Stimulated activated naive B cell treated with anti-CD40 and anti-IgM and Interleukin-4, amounts not matched to agents 10 μg/mL and 1 μg/mL and 100 μg/mL, for 72 hours (primary cell): Measurements from ENCODE around the gene CEP104.
A peak's percentile ranks its signal among the peaks of the same experiment; 100 is the strongest.

Experiments
- ATAC-seq, 2 donors: fragments of 150-1000 bp; cut with Tn5 transposase; replicated peaks; 2 replicates each; pipeline ENCODE4 v1.10.0; 2021; ENCODE audit warnings: moderate library complexity in 1 of 2
- DNase-seq: peaks from one replicate; pipeline ENCODE4 v3.0.0; 2021
- H3K27ac Mint-ChIP-seq: one replicate; pipeline ENCODE4 v1.8.0; 2022; ENCODE audit warnings: mild to moderate bottlenecking, mixed read lengths
- H3K27me3 Mint-ChIP-seq, 2 donors: one replicate each; pipeline ENCODE4 v1.8.0; 2022; ENCODE audit warnings: mixed read lengths in 2 of 2
- H3K36me3 Mint-ChIP-seq, 2 donors: one replicate each; pipeline ENCODE4 v1.8.0; 2022; ENCODE audit warnings: mixed read lengths in 2 of 2, mild to moderate bottlenecking in 1 of 2
- H3K4me1 Mint-ChIP-seq, 2 donors: one replicate each; pipeline ENCODE4 v1.8.0; 2022; ENCODE audit warnings: mixed read lengths in 2 of 2, mild to moderate bottlenecking in 1 of 2
- H3K4me3 Mint-ChIP-seq, 2 donors: one replicate each; pipeline ENCODE4 v1.8.0; 2022; ENCODE audit warnings: mild to moderate bottlenecking in 2 of 2, mixed read lengths in 2 of 2, moderate library complexity in 1 of 2
- H3K9me3 Mint-ChIP-seq, 2 donors: one replicate each; pipeline ENCODE4 v1.8.0; 2022; ENCODE audit warnings: mixed read lengths in 2 of 2, mild to moderate bottlenecking in 1 of 2

Gene CEP104

DNA sequence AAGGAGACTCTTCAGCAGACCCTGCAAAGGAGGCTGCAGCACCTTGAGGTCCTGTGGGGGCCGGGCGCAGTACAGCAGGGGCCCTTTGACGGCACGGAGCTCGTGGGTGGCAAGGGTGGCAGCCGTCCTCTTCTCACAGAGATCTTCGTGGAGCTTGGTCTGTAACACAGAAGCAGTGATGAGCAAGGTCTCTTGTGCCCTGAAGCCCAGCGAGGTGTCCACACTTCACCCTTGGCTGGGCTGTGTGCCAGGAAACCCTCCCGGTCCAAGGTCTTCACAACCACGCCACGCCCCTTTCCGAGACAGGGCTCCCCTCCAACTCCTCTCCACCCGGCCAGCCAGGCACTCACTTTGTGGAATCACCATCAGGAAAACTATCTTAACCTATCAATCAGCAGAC, 72.0 kb downstream of the CEP104 start:
- H3K36me3 Mint-ChIP-seq: peaks cover 36 to 55% of the 10 kb centered on the region in 2 donors

DNA sequence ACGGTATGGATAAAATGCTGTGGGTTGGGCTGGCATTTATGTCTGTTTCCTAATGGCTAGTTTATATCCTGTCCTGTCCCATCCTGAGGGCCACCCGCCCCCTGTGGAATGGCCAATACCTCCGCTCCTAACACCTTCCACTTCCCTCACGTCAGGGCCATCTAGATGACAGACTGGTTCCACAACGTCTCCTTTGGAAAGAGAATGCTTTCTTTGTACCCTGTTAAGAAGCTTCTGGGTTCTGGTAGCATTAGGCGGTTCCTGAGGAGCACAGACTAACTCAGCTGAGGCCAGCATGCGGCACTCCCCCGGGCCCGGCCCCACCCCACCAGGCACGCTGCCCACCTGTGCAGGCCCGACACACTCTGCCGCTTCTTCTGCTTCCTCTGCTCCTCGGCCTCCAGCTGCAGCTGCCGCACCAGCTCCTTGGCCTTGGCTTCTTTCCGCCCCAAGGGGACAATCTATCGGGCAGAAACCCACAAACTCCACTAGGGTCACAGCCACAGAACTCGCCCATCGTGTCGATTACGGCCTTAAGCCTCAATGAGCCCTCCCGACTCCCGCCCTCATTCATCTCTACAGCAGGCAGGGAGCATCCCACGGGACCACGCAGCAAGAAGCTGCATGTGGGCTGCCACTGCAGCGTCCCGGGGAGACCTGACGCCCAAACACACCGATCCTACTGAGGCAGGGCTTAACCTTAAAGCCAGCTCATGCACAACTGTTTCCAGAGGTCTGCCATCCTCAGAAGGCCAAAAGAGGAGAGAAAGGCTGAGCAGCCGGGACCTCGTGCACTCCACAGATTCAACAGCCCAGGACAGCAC, 73.1 kb downstream of the CEP104 start:
- Mint-ChIP-seq H3K4me1 (peaks cover 6 to 8% of the 10 kb centered on the region in 2 donors), H3K27me3 (no peaks in the 10 kb centered on the region), H3K36me3 (peaks cover 46 to 65% of the 10 kb centered on the region in 2 donors), H3K27ac (peak overlapping the region; percentile 88), H3K4me3 (no peak overlapping the region), H3K9me3 (no peaks in the 10 kb centered on the region)
- ATAC-seq (no peak), DNase-seq (no peak)

More for the DNA sequence above, 72.0 kb downstream of the CEP104 start:
- H3K4me3 Mint-ChIP-seq: no peak overlapping the region
- peaks cover 8 to 12% of the 10 kb centered on the region in 2 donors for H3K4me1 Mint-ChIP-seq
- no peaks in the 10 kb centered on the region for H3K27me3 Mint-ChIP-seq
- no peak overlapping the region for H3K27ac Mint-ChIP-seq
- no peaks in the 10 kb centered on the region for H3K9me3 Mint-ChIP-seq
- ATAC-seq (no peak), DNase-seq (no peak)

DNA sequence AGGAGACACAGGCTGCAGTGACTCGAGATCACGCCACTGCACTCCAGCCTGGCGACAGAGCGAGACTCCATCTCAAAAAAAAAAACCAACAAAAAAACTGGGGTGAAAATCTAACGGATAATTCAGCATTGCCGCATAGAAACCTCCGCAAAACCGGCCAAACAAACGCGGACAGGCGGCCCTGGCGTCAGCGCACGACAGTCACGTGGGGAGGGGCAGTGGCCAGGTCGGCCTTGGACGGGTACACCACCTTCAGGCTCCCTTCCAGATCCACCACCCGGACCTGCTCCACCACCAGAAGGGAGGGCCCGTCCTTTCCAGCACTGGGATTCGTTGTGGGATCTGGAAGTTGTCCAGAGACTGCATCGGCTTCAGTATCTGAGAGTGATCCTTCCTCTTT, 76.1 kb downstream of the CEP104 start:
- peaks cover 5 to 7% of the 10 kb centered on the region in 2 donors for H3K4me1 Mint-ChIP-seq
- H3K9me3 Mint-ChIP-seq: no peaks in the 10 kb centered on the region
- no peaks in the 10 kb centered on the region for H3K27me3 Mint-ChIP-seq
- DNase-seq (no peak), ATAC-seq (no peak)
- H3K4me3 Mint-ChIP-seq: no peak overlapping the region
- no peak overlapping the region for H3K27ac Mint-ChIP-seq
- H3K36me3 Mint-ChIP-seq: peaks cover 35 to 48% of the 10 kb centered on the region in 2 donors

GRCh38 chr1:3779912-3780416, 77.0 kb downstream of the CEP104 start:
- ATAC-seq (no peak), DNase-seq (no peak)
- Mint-ChIP-seq H3K27me3 (no peaks in the 10 kb centered on the region), H3K9me3 (no peaks in the 10 kb centered on the region), H3K4me1 (peaks cover 11 to 17% of the 10 kb centered on the region in 2 donors), H3K27ac (peak overlapping the region; percentile 37), H3K4me3 (no peak overlapping the region), H3K36me3 (peaks cover 30 to 41% of the 10 kb centered on the region in 2 donors)

- Mint-ChIP-seq H3K27me3 (no peaks in the 10 kb centered on the region), H3K36me3 (peaks cover 30 to 38% of the 10 kb centered on the region in 2 donors), H3K27ac (peak overlapping the region; percentile 37), H3K4me1 (peaks cover 11 to 19% of the 10 kb centered on the region in 2 donors), H3K4me3 (no peak overlapping the region), H3K9me3 (no peaks in the 10 kb centered on the region)
- ATAC-seq: no peak
- DNase-seq: no peak
Observed at GRCh38 chr1:3779265-3779911, 77.6 kb downstream of the CEP104 start.

GRCh38 chr1:3778590-3779264, 78.3 kb downstream of the CEP104 start:
- no peaks in the 10 kb centered on the region for H3K9me3 Mint-ChIP-seq
- peaks cover 24 to 32% of the 10 kb centered on the region in 2 donors for H3K36me3 Mint-ChIP-seq
- ATAC-seq: no peak

DNA sequence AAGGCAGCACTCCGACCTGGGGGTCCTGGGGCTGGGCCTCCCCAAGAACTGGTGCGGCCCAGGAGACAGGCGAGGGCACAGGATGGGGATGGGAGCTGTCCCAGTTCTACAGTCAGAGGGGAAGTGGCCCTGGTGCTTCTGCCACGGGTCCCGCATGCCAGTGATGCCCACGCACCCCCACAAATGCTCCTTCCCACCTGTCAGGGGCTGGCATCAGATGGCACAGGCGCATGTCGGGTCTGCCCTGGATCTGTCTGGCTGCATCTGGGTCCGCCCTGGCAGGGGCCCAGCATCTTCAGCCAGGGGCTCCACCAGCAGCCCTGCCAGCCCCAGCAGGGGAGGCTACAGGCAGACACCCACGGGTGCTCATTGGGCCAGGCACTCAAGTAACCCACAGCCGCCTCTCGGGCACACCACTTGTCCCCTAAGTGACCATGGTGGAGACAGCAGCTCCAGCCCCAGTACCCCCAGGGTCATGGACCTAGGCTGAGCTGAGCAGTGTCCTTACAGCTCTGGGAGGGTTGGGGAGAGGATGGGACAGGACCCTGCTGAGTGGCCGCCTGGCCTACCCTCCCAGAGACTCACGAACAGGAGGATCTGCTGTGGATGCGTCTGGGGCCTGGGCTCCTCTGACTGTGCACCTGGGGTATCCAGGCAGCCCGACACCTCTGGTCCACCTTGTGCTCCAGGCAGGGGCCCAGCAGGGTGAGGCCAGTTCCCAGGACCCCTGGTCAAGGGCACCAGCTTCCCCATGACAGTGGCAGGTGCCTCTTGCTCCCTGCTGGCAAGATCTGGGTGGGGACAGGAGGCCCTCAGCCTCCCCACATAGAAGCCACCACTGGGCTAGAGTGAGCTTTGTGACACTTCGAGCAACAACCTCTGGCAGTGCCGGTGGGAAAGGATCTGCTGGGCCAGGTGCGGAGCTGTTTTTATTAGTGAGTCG, 79.1 kb downstream of the CEP104 start:
- Mint-ChIP-seq H3K27ac (no peak overlapping the region), H3K27me3 (no peaks in the 10 kb centered on the region), H3K36me3 (peaks cover 24 to 31% of the 10 kb centered on the region in 2 donors), H3K4me1 (peaks cover 14 to 19% of the 10 kb centered on the region in 2 donors), H3K9me3 (no peaks in the 10 kb centered on the region), H3K4me3 (no peak overlapping the region)
- DNase-seq (no peak), ATAC-seq (no peak)

More at GRCh38 chr1:3778590-3779264, 78.3 kb downstream of the CEP104 start:
- H3K27me3 Mint-ChIP-seq: no peaks in the 10 kb centered on the region
- DNase-seq: no peak
- no peak overlapping the region for H3K4me3 Mint-ChIP-seq
- H3K27ac Mint-ChIP-seq: no peak overlapping the region
- H3K4me1 Mint-ChIP-seq: peaks cover 12 to 19% of the 10 kb centered on the region in 2 donors

DNA sequence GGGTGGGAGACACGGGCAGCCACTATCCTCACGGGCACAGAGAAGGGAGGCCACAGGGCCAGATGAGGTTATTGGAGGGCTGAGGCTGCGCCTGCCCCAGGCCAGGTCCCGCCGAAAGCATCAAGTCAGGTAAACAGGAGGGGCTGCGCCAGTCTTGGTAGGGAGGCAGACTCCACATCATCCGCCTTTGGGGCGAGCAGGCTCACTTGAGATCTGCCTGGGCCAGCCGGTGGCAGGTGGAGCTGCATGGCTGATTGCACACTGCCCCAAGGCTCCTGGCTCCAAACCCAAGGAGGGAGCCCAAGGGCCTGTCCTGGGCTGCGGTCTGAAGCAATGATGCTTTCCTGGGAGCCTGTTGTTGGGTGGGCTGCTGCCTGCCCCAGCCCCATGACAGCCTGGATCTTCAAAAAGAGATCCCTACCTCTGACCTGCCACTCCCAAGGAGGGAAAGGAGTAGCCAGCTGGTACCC, 79.9 kb downstream of the CEP104 start:
- Mint-ChIP-seq H3K9me3 (no peaks in the 10 kb centered on the region), H3K4me3 (no peak overlapping the region), H3K27ac (no peak overlapping the region), H3K4me1 (peaks cover 14 to 19% of the 10 kb centered on the region in 2 donors), H3K27me3 (no peaks in the 10 kb centered on the region), H3K36me3 (peaks cover 22 to 25% of the 10 kb centered on the region in 2 donors)
- DNase-seq (no peak), ATAC-seq (no peak)

DNA sequence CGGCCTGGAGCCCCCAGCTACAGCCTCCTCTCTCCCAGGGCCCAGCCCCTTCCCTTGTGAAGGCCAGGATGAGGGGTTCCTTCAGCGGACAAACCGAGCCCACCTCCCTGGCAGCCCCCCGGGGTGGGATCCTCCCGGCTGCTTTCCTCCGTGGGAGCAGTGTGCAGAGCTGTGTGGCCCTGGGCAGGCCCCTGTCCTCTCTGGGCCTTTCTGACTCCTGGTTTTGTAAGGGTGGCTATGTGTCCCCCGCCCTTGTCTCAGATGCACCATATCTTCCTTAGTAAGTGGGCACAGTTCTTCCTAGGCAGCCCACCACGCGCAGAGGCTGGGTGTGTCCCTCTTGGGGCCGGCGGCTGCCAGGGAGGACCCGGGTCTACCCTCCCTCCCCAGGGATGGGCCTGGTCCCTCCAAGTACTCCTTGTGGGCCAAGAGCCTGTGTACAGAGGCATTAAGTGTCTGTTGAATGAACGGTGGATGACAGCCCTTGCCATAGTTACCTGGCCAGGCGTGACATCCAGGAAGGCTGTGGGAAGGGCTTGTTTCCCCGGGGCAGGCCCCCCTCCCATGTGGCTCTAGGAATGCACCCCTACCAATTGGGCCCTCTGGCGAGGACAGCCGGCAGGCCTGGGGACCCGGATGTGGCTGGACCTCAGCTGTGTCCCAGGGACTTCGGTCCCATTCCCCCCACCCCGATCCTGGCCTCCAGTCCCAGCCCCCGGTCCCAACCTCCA, 80.6 kb downstream of the CEP104 start:
- no peak overlapping the region for H3K4me3 Mint-ChIP-seq
- no peak for ATAC-seq
- peak overlapping the region; percentile 9 for H3K27ac Mint-ChIP-seq
- no peaks in the 10 kb centered on the region for H3K27me3 Mint-ChIP-seq
- peaks cover 19 to 20% of the 10 kb centered on the region in 2 donors for H3K36me3 Mint-ChIP-seq
- peaks cover 19 to 26% of the 10 kb centered on the region in 2 donors for H3K4me1 Mint-ChIP-seq
- H3K9me3 Mint-ChIP-seq: no peaks in the 10 kb centered on the region
- no peak for DNase-seq

- Mint-ChIP-seq H3K36me3 (peaks cover 15 to 16% of the 10 kb centered on the region in 2 donors), H3K27ac (peak overlapping the region; percentile 9), H3K4me1 (peaks cover 20 to 32% of the 10 kb centered on the region in 2 donors), H3K4me3 (peak overlapping the region in 1 of 2 donors; percentile 11), H3K27me3 (no peaks in the 10 kb centered on the region), H3K9me3 (no peaks in the 10 kb centered on the region)
- ATAC-seq (peak; percentile 41 to 49), DNase-seq (no peak)
Observed at GRCh38 chr1:3775490-3776230, 81.4 kb downstream of the CEP104 start.

- ATAC-seq: no peak
- H3K36me3 Mint-ChIP-seq: peaks cover 10% of the 10 kb centered on the region in 2 donors
Observed at GRCh38 chr1:3774946-3775489, 82.0 kb downstream of the CEP104 start.

DNA sequence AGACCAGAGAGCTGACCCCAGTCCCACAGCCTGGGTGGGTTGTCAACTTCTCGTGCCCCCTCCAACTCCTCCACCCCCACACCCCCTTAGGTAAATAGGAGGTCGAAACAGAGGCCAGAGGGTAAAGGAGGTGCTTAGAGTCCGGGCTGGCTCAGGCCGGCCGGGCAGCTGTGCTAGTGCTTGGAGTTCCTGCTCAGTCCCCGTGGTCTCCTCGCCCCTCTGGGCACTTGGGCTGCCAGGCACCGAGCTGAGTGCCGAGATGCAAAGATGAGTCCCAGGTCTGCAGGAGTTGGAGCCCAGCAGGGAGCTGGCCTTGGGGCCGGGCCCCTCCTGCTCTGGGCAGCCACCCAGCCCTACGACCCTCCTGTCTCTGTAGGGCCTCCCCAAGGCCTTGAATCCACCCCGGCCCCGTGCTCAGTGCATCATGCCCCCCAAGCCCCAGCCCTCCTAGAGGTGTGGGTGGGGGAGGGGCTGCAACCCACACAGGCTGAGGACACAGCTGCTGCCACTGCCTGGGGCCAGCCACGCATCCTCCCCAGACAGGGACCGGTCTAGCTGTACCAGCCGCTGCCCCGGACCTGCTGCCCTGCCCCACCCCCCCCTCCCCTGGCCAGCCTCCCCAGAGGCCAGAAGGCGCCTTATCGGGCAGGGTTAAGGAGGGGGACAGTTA, 82.6 kb downstream of the CEP104 start:
- H3K4me1 Mint-ChIP-seq: peaks cover 23 to 34% of the 10 kb centered on the region in 2 donors
- ATAC-seq (no peak), DNase-seq (no peak)
- no peaks in the 10 kb centered on the region for H3K27me3 Mint-ChIP-seq
- H3K36me3 Mint-ChIP-seq: peaks cover 3 to 4% of the 10 kb centered on the region in 2 donors
- no peak overlapping the region for H3K27ac Mint-ChIP-seq
- H3K4me3 Mint-ChIP-seq: no peak overlapping the region
- H3K9me3 Mint-ChIP-seq: no peaks in the 10 kb centered on the region

More at GRCh38 chr1:3774946-3775489, 82.0 kb downstream of the CEP104 start:
- Mint-ChIP-seq H3K9me3 (no peaks in the 10 kb centered on the region), H3K4me1 (peaks cover 23 to 34% of the 10 kb centered on the region in 2 donors), H3K4me3 (no peak overlapping the region), H3K27ac (no peak overlapping the region), H3K27me3 (no peaks in the 10 kb centered on the region)
- no peak for DNase-seq
